RWPE1 (cell line): ENCODE data around the gene METTL25.
"Not testable (repeated sequence)": the region's sequence is repeated elsewhere in the genome, so short reads cannot be mapped to it uniquely, and the experiment has no call there.

Source experiments
- CTCF ChIA-PET: fragments of 350-600 bp; sonication (Branson Sonifier 250); formaldehyde crosslinking; extraction: SDS; loops from one replicate; lab custom pipeline; 2021; lab: Yijun Ruan, JAX
- POLR2A ChIA-PET: fragments of 400-600 bp; formaldehyde crosslinking; extraction: SDS; loops from one replicate; lab custom pipeline; 2020; ENCODE audit warnings: antibody characterized with exemption; ENCODE audit not compliant: low non-redundant PET; lab: Yijun Ruan, JAX
- DNase-seq: peaks from one replicate; pipeline ENCODE4 v3.0.0; 2012; ENCODE audit warnings: low spot score
- H3K27ac ChIP-seq: fragments of 450-650 bp; 2 replicates; pipeline ENCODE4 v1.5.1; 2017
- CTCF ChIP-seq: fragments of 450-650 bp; conservative IDR thresholded peaks from 2 replicates; pipeline ENCODE4 v1.5.1; 2017; ENCODE audit warnings: low read depth, mild to moderate bottlenecking

The METTL25 gene

GRCh38 chr12:82359115-82359478, 768 bp downstream of the METTL25 start:
- POLR2A ChIA-PET: no interaction called here

GRCh38 chr12:82360834-82361233, 2.5 kb downstream of the METTL25 start:
- POLR2A ChIA-PET: not testable (repeated sequence)

More at GRCh38 chr12:82359115-82359478, 768 bp downstream of the METTL25 start:
- TF ChIP-seq CTCF: no peak
- peak overlapping the region; percentile 94 for H3K27ac ChIP-seq
- CTCF ChIA-PET: interaction anchor here (0.6 to 1.1 kb wide), 3 partner anchors 8 to 56 kb away, joined by 3 to 5 read pairs (median 4); no protein-coding TSS in a partner anchor
- peak; percentile 8 for DNase-seq

GRCh38 chr12:82361461-82361915, 3.2 kb downstream of the METTL25 start:
- TF ChIP-seq CTCF: no peak
- POLR2A ChIA-PET: no interaction called here
- no peak for DNase-seq
- CTCF ChIA-PET: interaction anchor here (0.6 kb wide), 1 partner anchor 1056 kb away, joined by 4 read pairs; no protein-coding TSS in a partner anchor
- H3K27ac ChIP-seq: no peak overlapping the region

More at GRCh38 chr12:82360834-82361233, 2.5 kb downstream of the METTL25 start:
- H3K27ac ChIP-seq, DNase-seq, CTCF ChIA-PET: not testable (repeated sequence)

GRCh38 chr12:82363990-82364389, 5.7 kb downstream of the METTL25 start:
- POLR2A ChIA-PET: no interaction called here
- CTCF ChIA-PET: no interaction called here
- TF ChIP-seq CTCF: no peak
- no peak for DNase-seq
- H3K27ac ChIP-seq: no peak overlapping the region

GRCh38 chr12:82366197-82366596, 7.9 kb downstream of the METTL25 start:
- H3K27ac ChIP-seq: no peak overlapping the region
- TF ChIP-seq CTCF: no peak
- ChIA-PET POLR2A (no interaction called here), CTCF (no interaction called here)
- DNase-seq: no peak

GRCh38 chr12:82375201-82375600, 16.9 kb downstream of the METTL25 start:
- H3K27ac ChIP-seq: no peak overlapping the region
- DNase-seq: no peak
- ChIA-PET CTCF (interaction anchor here (1.1 kb wide), 1 partner anchor 17 kb away, joined by 3 read pairs; the partner anchor contains the start of genes CCDC59 and METTL25), POLR2A (no interaction called here)
- TF ChIP-seq CTCF: no peak

GRCh38 chr12:82378997-82379396, 20.7 kb downstream of the METTL25 start:
- ChIA-PET POLR2A (no interaction called here), CTCF (no interaction called here)
- no peak for TF ChIP-seq CTCF
- no peak overlapping the region for H3K27ac ChIP-seq
- DNase-seq: no peak
